Stimulated activated CD8-positive, alpha-beta memory T cell treated with anti-CD3 and anti-CD28 coated beads, Interleukin-4, amount 100 ng/mL, for 4 hours (primary cell): ENCODE data around the gene GPRIN2.
"Not testable (repeated sequence)": the region's sequence is repeated elsewhere in the genome, so short reads cannot be mapped to it uniquely, and the experiment has no call there.

ENCODE experiments used
- DNase-seq, 2 donors: peaks; one replicate each; pipeline ENCODE4 v3.0.0-alpha.2; 2020; ENCODE audit warnings: low read depth in 2 of 2, low spot score in 1 of 2

GPRIN2 gene

GRCh38 chr10:46520941-46521340, 35.5 kb downstream of the GPRIN2 start:
- no peak for DNase-seq

GRCh38 chr10:46520381-46520780, 36.1 kb downstream of the GPRIN2 start:
- DNase-seq = no peak

GRCh38 chr10:46518028-46518725, 38.3 kb downstream of the GPRIN2 start:
- no peak for DNase-seq

- DNase-seq = no peak
These were observed 38.9 kb downstream of the GPRIN2 start for GRCh38 chr10:46517541-46517940.

GRCh38 chr10:46516660-46517416, 39.6 kb downstream of the GPRIN2 start:
- no peak for DNase-seq

GRCh38 chr10:46515793-46516192, 40.7 kb downstream of the GPRIN2 start:
- no peak for DNase-seq

- DNase-seq = no peak
These were observed 41.1 kb downstream of the GPRIN2 start for GRCh38 chr10:46515366-46515765.

GRCh38 chr10:46514899-46515298, 41.6 kb downstream of the GPRIN2 start:
- DNase-seq = no peak

- DNase-seq = no peak
These were observed 42.0 kb downstream of the GPRIN2 start for GRCh38 chr10:46514431-46514861.

GRCh38 chr10:46513333-46513732, 43.1 kb downstream of the GPRIN2 start:
- DNase-seq = not testable (repeated sequence)

GRCh38 chr10:46512725-46513124, 43.7 kb downstream of the GPRIN2 start:
- not testable (repeated sequence) for DNase-seq

- not testable (repeated sequence) for DNase-seq
These were observed 44.5 kb downstream of the GPRIN2 start for GRCh38 chr10:46512002-46512401.
